Body of pancreas (tissue), 4 donors: ENCODE data around the gene CCDC134. TPM values are rescaled to one million over a fixed set of nuclear protein-coding genes. Genes with fewer than 3 reads are reported as not detected.

Experiments
- ATAC-seq: fragments of 150-250 bp; one replicate; pipeline ENCODE4 v1.9.1; 2016
- DNase-seq, 4 donors: peaks; one replicate each; pipeline ENCODE4 v3.0.0-alpha.2; 2019
- H3K27ac ChIP-seq, 4 donors: fragments of 200-600 bp; sonication (generic); 1 replicate in 3 of 4; 2 replicates in 1 of 4; pipeline versions ENCODE4 v1.5.1 to v1.6.1; 2016 to 2019; ENCODE audit warnings: mild to moderate bottlenecking in 1 of 4, mixed read lengths in 1 of 4, moderate library complexity in 1 of 4
- H3K27me3 ChIP-seq, 2 donors: fragments of 200-600 bp; sonication (generic); one replicate each; pipeline ENCODE4 v1.6.0; 2016; ENCODE audit warnings: mild to moderate bottlenecking in 1 of 2
- H3K36me3 ChIP-seq, 2 donors: fragments of 200-600 bp; sonication (generic); replicated peaks in 1 of 2; 2 replicates each; pipeline ENCODE4 v1.5.1; 2016; ENCODE audit warnings: low read depth in 2 of 2; ENCODE audit not compliant: insufficient read depth in 1 of 2
- H3K4me1 ChIP-seq: fragments of 200-600 bp; sonication (generic); one replicate; pipeline ENCODE4 v1.6.0; 2016
- H3K4me3 ChIP-seq, 2 donors: fragments of 200-600 bp; sonication (generic); 1 replicate in 1 of 2; 2 replicates in 1 of 2; pipeline ENCODE4 v1.5.1; 2016 to 2019
- H3K9me3 ChIP-seq, 3 donors: fragments of 200-600 bp; sonication (generic); 1 replicate in 2 of 3; 2 replicates in 1 of 3; pipeline ENCODE4 v1.5.1; 2016
- POLR2A ChIP-seq, 3 donors: fragments of 450-650 bp; IDR thresholded peaks; one replicate each; pipeline ENCODE4 v1.6.1; 2016; ENCODE audit warnings: antibody characterized with exemption in 3 of 3, mild to moderate bottlenecking in 2 of 3
- WGBS, 2 donors: methylation state at CpG; one replicate each; pipeline ENCODE4 v1.1.5; 2017; 5-methylcytosine and 5-hydroxymethylcytosine counted together
- intact Hi-C: fragments of 100-400 bp; cut with DNase I; formaldehyde crosslinking; loops from one replicate; pipeline ENCODE4 v1.15.1; 2023
- total RNA-seq, 2 donors: library from RNA; depleted of rRNA; stranded (reverse); fragments of >200 nt; gene quantifications; one replicate each; pipeline ENCODE4 v1.1.0, GENCODE V29; 2016
- TF ChIP-seq, protein P1 (sequence below), 7 experiments: fragments of 450-650 bp in 4 of 7; fragments of 200-600 bp in 3 of 7; sonication (generic) in 3 of 7; IDR thresholded peaks; one replicate each; pipeline ENCODE4 v1.5.1; 2016 to 2019; ENCODE audit warnings: antibody characterized with exemption in 7 of 7

CCDC134 gene
- total RNA-seq, 2 donors from 2014 or later = 3.1 to 13.5 TPM

DNA sequence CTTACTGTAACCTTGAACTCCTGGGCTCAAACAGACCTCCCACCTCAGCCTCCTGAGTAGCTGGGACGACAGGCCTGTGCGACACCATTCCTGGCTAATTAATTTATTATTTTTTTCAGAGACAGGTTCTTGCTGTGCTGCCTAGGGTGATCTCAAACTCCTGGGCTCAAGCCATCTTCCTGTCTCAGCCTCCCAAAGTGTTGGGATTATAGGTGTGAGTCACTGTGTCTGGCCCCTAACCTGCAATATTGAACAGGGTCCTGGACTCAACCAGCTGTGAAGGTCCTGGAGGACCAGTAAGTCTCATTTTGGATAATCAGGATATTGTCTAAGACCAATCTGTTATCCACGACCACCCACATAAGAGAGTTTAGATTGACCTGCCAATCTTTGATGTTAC, 15.2 kb downstream of the CCDC134 start:
- no peak for TF ChIP-seq POLR2A (IDR thresholded peaks at IDR 0.05)
- TF ChIP-seq, protein P1, sequence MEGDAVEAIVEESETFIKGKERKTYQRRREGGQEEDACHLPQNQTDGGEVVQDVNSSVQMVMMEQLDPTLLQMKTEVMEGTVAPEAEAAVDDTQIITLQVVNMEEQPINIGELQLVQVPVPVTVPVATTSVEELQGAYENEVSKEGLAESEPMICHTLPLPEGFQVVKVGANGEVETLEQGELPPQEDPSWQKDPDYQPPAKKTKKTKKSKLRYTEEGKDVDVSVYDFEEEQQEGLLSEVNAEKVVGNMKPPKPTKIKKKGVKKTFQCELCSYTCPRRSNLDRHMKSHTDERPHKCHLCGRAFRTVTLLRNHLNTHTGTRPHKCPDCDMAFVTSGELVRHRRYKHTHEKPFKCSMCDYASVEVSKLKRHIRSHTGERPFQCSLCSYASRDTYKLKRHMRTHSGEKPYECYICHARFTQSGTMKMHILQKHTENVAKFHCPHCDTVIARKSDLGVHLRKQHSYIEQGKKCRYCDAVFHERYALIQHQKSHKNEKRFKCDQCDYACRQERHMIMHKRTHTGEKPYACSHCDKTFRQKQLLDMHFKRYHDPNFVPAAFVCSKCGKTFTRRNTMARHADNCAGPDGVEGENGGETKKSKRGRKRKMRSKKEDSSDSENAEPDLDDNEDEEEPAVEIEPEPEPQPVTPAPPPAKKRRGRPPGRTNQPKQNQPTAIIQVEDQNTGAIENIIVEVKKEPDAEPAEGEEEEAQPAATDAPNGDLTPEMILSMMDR (IDR thresholded peaks at IDR 0.05) = no peak
- WGBS, 2 donors = 82 to 89% methylated on average over 3 of the region's 3 CpGs
- Histone ChIP-seq H3K27me3 (no peaks in the 10 kb centered on the region), H3K27ac (no peak overlapping the region), H3K9me3 (no peaks in the 10 kb centered on the region), H3K36me3 (no peaks in the 10 kb centered on the region), H3K4me3 (no peak overlapping the region), H3K4me1 (no peaks in the 10 kb centered on the region)
- intact Hi-C loops = no loop called here
- no peak for DNase-seq
- no peak for ATAC-seq

- H3K27me3 ChIP-seq = no peaks in the 10 kb centered on the region
- DNase-seq (no peak), ATAC-seq (no peak)
- H3K36me3 ChIP-seq = no peaks in the 10 kb centered on the region
- intact Hi-C loops = no loop called here
- H3K4me1 ChIP-seq = no peaks in the 10 kb centered on the region
- no peak overlapping the region for H3K4me3 ChIP-seq
- TF ChIP-seq POLR2A (IDR thresholded peaks at IDR 0.05) = no peak
- TF ChIP-seq, protein P1 (IDR thresholded peaks at IDR 0.05) = no peak
- WGBS, 2 donors = 100% methylated on average over 1 of the region's 1 CpG; no CpG with 5 or more reads in 1 of the 2 donors
- no peak overlapping the region for H3K27ac ChIP-seq
- no peaks in the 10 kb centered on the region for H3K9me3 ChIP-seq
These were observed 15.8 kb downstream of the CCDC134 start for GRCh38 chr22:41816241-41816640.

GRCh38 chr22:41816871-41817270, 16.4 kb downstream of the CCDC134 start:
- DNase-seq (no peak), ATAC-seq (no peak)
- intact Hi-C loops = no loop called here
- WGBS, 2 donors = 86 to 91% methylated on average over 2 of the region's 2 CpGs
- Histone ChIP-seq H3K4me1 (no peaks in the 10 kb centered on the region), H3K27ac (no peak overlapping the region), H3K4me3 (no peak overlapping the region), H3K27me3 (no peaks in the 10 kb centered on the region), H3K36me3 (no peaks in the 10 kb centered on the region), H3K9me3 (no peaks in the 10 kb centered on the region)
- TF ChIP-seq, protein P1 (IDR thresholded peaks at IDR 0.05) = no peak
- TF ChIP-seq POLR2A (IDR thresholded peaks at IDR 0.05) = no peak

DNA sequence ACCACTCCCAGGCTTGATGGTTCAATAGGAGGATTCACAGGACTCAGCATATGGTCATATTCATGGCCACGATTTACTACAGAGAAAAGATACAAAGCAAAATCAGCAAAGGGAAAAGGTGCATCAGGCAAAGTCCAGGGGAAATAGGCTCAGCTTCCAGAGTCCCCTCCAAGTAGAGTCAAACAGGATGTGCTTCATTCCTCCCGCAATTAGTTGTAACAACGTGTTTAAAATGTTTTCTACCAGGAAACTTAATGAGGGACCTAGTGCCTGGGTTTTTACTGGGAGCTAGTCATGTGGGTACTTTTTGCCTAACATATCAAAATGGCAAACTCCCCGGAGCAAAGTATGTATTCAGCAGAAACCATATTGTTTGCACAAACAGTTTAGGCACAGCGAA, 17.5 kb downstream of the CCDC134 start:
- H3K4me1 ChIP-seq = peaks cover 6% of the 10 kb centered on the region
- ATAC-seq (no peak), DNase-seq (no peak)
- WGBS, 2 donors = 77 to 89% methylated on average over 5 of the region's 5 CpGs
- no peak overlapping the region for H3K4me3 ChIP-seq
- no peaks in the 10 kb centered on the region for H3K27me3 ChIP-seq
- TF ChIP-seq, protein P1 (IDR thresholded peaks at IDR 0.05) = no peak
- no peak for TF ChIP-seq POLR2A (IDR thresholded peaks at IDR 0.05)
- intact Hi-C loops = no loop called here
- H3K9me3 ChIP-seq = no peaks in the 10 kb centered on the region
- no peak overlapping the region for H3K27ac ChIP-seq
- no peaks in the 10 kb centered on the region for H3K36me3 ChIP-seq

DNA sequence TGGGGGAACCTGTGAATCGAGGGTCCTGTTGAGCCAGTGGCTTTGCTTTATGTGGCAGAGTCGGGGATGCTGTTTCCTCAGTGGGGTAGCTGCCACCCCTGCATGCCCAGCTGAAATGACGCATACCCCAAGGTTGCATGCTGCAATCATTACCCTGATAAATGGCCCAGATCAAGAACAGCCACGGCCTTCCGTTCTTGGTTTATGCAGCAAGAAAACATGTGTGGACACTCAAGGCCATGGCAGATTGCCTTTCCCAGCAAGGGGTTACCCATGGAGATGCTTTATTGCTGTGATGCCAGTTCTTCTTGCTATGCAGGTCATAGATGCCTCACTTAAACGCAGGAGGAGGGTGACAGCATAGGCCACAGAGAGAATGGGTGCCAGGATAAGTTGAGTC, 18.1 kb downstream of the CCDC134 start:
- WGBS, 2 donors = 62 to 71% methylated on average over 6 of the region's 6 CpGs
- DNase-seq (no peak), ATAC-seq (no peak)
- Histone ChIP-seq H3K27ac (no peak overlapping the region), H3K9me3 (no peaks in the 10 kb centered on the region), H3K4me3 (no peak overlapping the region), H3K4me1 (peaks cover 9% of the 10 kb centered on the region), H3K36me3 (no peaks in the 10 kb centered on the region), H3K27me3 (no peaks in the 10 kb centered on the region)
- TF ChIP-seq, protein P1 (IDR thresholded peaks at IDR 0.05) = no peak
- intact Hi-C loops = no loop called here
